SH-SY5Y (cell line): Measurements from ENCODE around the gene EPHB2.

Experiments used
- GATA2 ChIP-seq: IDR thresholded peaks from 2 replicates; pipeline ENCODE4 v1.6.1; 2011; ENCODE audit warnings: mild to moderate bottlenecking, low read depth, low read length
- GATA3 ChIP-seq: IDR thresholded peaks from 2 replicates; pipeline ENCODE4 v1.6.1; 2011; ENCODE audit warnings: low read depth, mild to moderate bottlenecking, low read length, moderate library complexity

- TF ChIP-seq GATA3 (no peak), GATA2 (no peak)
Measured at GRCh38 chr1:22875841-22876240, 165.2 kb downstream of the EPHB2 start.
